ENCODE results near the gene FAM90A26.
"Not testable (repeated sequence)": the region's sequence is repeated elsewhere in the genome, so short reads cannot be mapped to it uniquely, and the experiment has no call there.

DNA sequence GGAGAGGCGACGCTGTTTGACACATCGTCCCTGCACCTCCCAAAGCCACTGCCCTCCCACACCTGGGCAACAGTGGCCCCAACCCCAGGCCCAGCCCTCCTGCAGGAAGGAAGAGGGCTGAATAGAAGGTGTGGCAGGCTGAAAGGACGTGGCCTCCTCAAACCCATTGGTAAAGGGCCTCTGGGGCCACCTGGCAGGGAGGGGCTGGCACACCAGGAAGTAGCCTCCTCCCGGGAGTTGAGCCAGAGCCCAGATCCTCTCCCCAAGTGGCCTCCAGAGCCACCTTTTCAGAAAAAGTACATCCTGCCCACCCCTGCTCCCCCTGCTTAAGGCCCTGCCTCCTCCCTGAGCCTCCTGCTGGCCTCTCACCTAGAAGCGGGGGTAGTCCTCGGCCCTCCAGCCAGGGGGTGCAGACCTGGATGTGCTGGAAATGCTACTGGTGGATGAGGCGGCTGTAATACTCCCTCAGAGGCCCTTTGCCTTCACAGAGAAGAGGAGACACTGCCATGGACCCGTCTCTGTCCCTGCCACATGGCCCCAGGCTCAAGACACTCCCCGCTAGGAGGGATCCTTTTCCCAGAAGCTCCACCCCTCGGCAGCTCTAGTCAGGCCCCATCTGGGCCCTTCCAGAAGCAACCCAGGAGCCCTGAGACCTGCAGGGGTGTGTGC, at the start of gene FAM90A26:
- TF ChIP-seq GATA2, GATA3 (IDR thresholded peaks at IDR 0.05; ENCODE audit: low read depth, low read length): not testable (repeated sequence)
